HG03378 (cell line): Measurements from ENCODE around the gene LGI2.
A peak's percentile ranks its signal among the peaks of the same experiment; 100 is the strongest.
"Not testable (repeated sequence)": the region's sequence is repeated elsewhere in the genome, so short reads cannot be mapped to it uniquely, and the experiment has no call there.

Source experiments
- ATAC-seq: cut with Tn5 transposase; IDR thresholded peaks from one replicate; pipeline ENCODE4 v1.9.1; 2021; ENCODE audit warnings: mild to moderate bottlenecking, moderate library complexity; ENCODE audit not compliant: unreplicated experiment

The LGI2 gene

GRCh38 chr4:25051534-25051933 is 20.8 kb upstream of the LGI2 start:
- no peak for ATAC-seq

- ATAC-seq: no peak
Observed at GRCh38 chr4:25050370-25051078, 19.8 kb upstream of the LGI2 start.

GRCh38 chr4:25043548-25043947 is 12.8 kb upstream of the LGI2 start:
- no peak for ATAC-seq

- ATAC-seq: no peak
Observed at GRCh38 chr4:25033526-25033925, 2.8 kb upstream of the LGI2 start.

- ATAC-seq: no peak
Observed at GRCh38 chr4:25032126-25032525, 1.4 kb upstream of the LGI2 start.

- no peak for ATAC-seq
Observed at GRCh38 chr4:25031077-25031621, 403 bp upstream of the LGI2 start.

- no peak for ATAC-seq
Observed at GRCh38 chr4:25029479-25030276, 1.1 kb downstream of the LGI2 start.

GRCh38 chr4:25028851-25029250 is 1.9 kb downstream of the LGI2 start:
- ATAC-seq: no peak

- ATAC-seq: no peak
Observed at GRCh38 chr4:25022766-25023165, 8.0 kb downstream of the LGI2 start.

- no peak for ATAC-seq
Observed at GRCh38 chr4:25021216-25021615, 9.5 kb downstream of the LGI2 start.

GRCh38 chr4:25020236-25020635 is 10.5 kb downstream of the LGI2 start:
- ATAC-seq: no peak

GRCh38 chr4:25019501-25019900 is 11.2 kb downstream of the LGI2 start:
- ATAC-seq: no peak

- no peak for ATAC-seq
Observed at GRCh38 chr4:25015012-25015411, 15.7 kb downstream of the LGI2 start.

GRCh38 chr4:25014662-25014983 is 16.1 kb downstream of the LGI2 start:
- not testable (repeated sequence) for ATAC-seq

- no peak for ATAC-seq
Observed at GRCh38 chr4:25013756-25014661, 16.7 kb downstream of the LGI2 start.

GRCh38 chr4:25012655-25013054 is 18.1 kb downstream of the LGI2 start:
- no peak for ATAC-seq

- ATAC-seq: no peak
Observed at GRCh38 chr4:25011135-25011866, 19.4 kb downstream of the LGI2 start.

- no peak for ATAC-seq
Observed at GRCh38 chr4:25007598-25007997, 23.1 kb downstream of the LGI2 start.

GRCh38 chr4:25002681-25003080 is 28.1 kb downstream of the LGI2 start:
- no peak for ATAC-seq

GRCh38 chr4:25001509-25001908 is 29.2 kb downstream of the LGI2 start:
- ATAC-seq: peak; percentile 60

GRCh38 chr4:25000639-25001038 is 30.1 kb downstream of the LGI2 start:
- ATAC-seq: no peak
